Stimulated activated CD4-positive, alpha-beta T cell treated with anti-CD3 and anti-CD28 coated beads, Interleukin-1b, Interleukin-23, amount 100 ng/mL, for 48 hours (primary cell): ENCODE data around the gene CDK19.
A peak's percentile ranks its signal among the peaks of the same experiment; 100 is the strongest.
"Not testable (repeated sequence)": the region's sequence is repeated elsewhere in the genome, so short reads cannot be mapped to it uniquely, and the experiment has no call there.

Source experiments
- DNase-seq: peaks from one replicate; pipeline ENCODE4 v3.0.0-alpha.2; 2020

The CDK19 gene

GRCh38 chr6:110617057-110617456, 198.2 kb downstream of the CDK19 start:
- no peak for DNase-seq

GRCh38 chr6:110615722-110616121, 199.5 kb downstream of the CDK19 start:
- DNase-seq, result no peak

- no peak for DNase-seq
Observed at GRCh38 chr6:110614586-110614985, 200.7 kb downstream of the CDK19 start.

- no peak for DNase-seq
Observed at GRCh38 chr6:110614106-110614505, 201.2 kb downstream of the CDK19 start.

- no peak for DNase-seq
Observed at GRCh38 chr6:110613356-110613755, 201.9 kb downstream of the CDK19 start.

- DNase-seq, result no peak
Observed at GRCh38 chr6:110612298-110612697, 203.0 kb downstream of the CDK19 start.

GRCh38 chr6:110609101-110609500, 206.2 kb downstream of the CDK19 start:
- DNase-seq, result no peak

GRCh38 chr6:110608151-110608550, 207.1 kb downstream of the CDK19 start:
- DNase-seq, result no peak

GRCh38 chr6:110606151-110606550, 209.1 kb downstream of the CDK19 start:
- DNase-seq, result no peak

GRCh38 chr6:110600640-110601039, 214.6 kb downstream of the CDK19 start:
- DNase-seq, result not testable (repeated sequence)

GRCh38 chr6:110597761-110598160, 217.5 kb downstream of the CDK19 start:
- no peak for DNase-seq

- DNase-seq, result no peak
Observed at GRCh38 chr6:110596354-110596753, 218.9 kb downstream of the CDK19 start.

- no peak for DNase-seq
Observed at GRCh38 chr6:110595112-110595511, 220.2 kb downstream of the CDK19 start.

GRCh38 chr6:110593637-110594036, 221.6 kb downstream of the CDK19 start:
- no peak for DNase-seq

GRCh38 chr6:110592765-110593164, 222.5 kb downstream of the CDK19 start:
- DNase-seq, result no peak

GRCh38 chr6:110590821-110591351, 224.4 kb downstream of the CDK19 start:
- peak; percentile 38 for DNase-seq

- no peak for DNase-seq
Observed at GRCh38 chr6:110589865-110590513, 225.3 kb downstream of the CDK19 start.

GRCh38 chr6:110587328-110587727, 227.9 kb downstream of the CDK19 start:
- DNase-seq, result no peak

- no peak for DNase-seq
Observed at GRCh38 chr6:110581679-110582078, 233.6 kb downstream of the CDK19 start.

GRCh38 chr6:110577596-110578167, 237.6 kb downstream of the CDK19 start:
- DNase-seq, result not testable (repeated sequence)

- no peak for DNase-seq
Observed at GRCh38 chr6:110575925-110576463, 239.3 kb downstream of the CDK19 start.

GRCh38 chr6:110574817-110575216, 240.5 kb downstream of the CDK19 start:
- no peak for DNase-seq

GRCh38 chr6:110573537-110573936, 241.7 kb downstream of the CDK19 start:
- DNase-seq, result no peak

GRCh38 chr6:110573136-110573535, 242.1 kb downstream of the CDK19 start:
- no peak for DNase-seq
